Liver (tissue), 3 donors: ENCODE data around the gene KRIT1.

Experiments
- CTCF ChIP-seq: fragments of 150-350 bp; IDR thresholded peaks from 2 replicates; pipeline ENCODE4 v1.5.1; 2017; ENCODE audit warnings: improper control_type of control experiment, low read depth, low read length; ENCODE audit not compliant: missing input control
- FOXA1 ChIP-seq: IDR thresholded peaks from 2 replicates; pipeline ENCODE4 v1.6.1; 2016; ENCODE audit warnings: antibody characterized with exemption
- GABPA ChIP-seq, 2 donors: IDR thresholded peaks in 1 of 2; conservative IDR thresholded peaks in 1 of 2; 2 replicates each; pipeline ENCODE4 v1.6.1; 2016; ENCODE audit warnings: antibody characterized with exemption in 2 of 2, mild to moderate bottlenecking in 1 of 2, moderate library complexity in 1 of 2
- MAX ChIP-seq: IDR thresholded peaks from 2 replicates; pipeline ENCODE4 v1.6.1; 2016; ENCODE audit warnings: antibody characterized with exemption
- REST ChIP-seq: IDR thresholded peaks from 2 replicates; pipeline ENCODE4 v1.6.1; 2016; ENCODE audit warnings: antibody characterized with exemption, mild to moderate bottlenecking
- SP1 ChIP-seq: IDR thresholded peaks from 2 replicates; pipeline ENCODE4 v1.6.1; 2018; ENCODE audit warnings: antibody characterized with exemption, mild to moderate bottlenecking
- TAF1 ChIP-seq: conservative IDR thresholded peaks from 2 replicates; pipeline ENCODE4 v1.6.1; 2016; ENCODE audit warnings: antibody characterized with exemption, mild to moderate bottlenecking
- ZBTB33 ChIP-seq: IDR thresholded peaks from 2 replicates; pipeline ENCODE4 v1.6.1; 2016; ENCODE audit warnings: antibody characterized with exemption
- donor health status: healthy.
- donor health status: healthy.

GRCh38 chr7:92268921-92269320 lies 23.2 kb upstream of the KRIT1 start:
- no peak for TF ChIP-seq CTCF
- TF ChIP-seq REST = no peak
- TF ChIP-seq MAX = no peak
- no peak for TF ChIP-seq SP1
- no peak for TF ChIP-seq ZBTB33
- no peak for TF ChIP-seq FOXA1
- no peak for TF ChIP-seq TAF1
- no peak for TF ChIP-seq GABPA (IDR thresholded peaks at IDR 0.05 in 1 of 2, conservative IDR thresholded peaks at IDR 0.05 in 1 of 2)
